ENCODE results near the gene SLC35E2B.
A peak's percentile ranks its signal among the peaks of the same experiment; 100 is the strongest.

Gene SLC35E2B

GRCh38 chr1:1614954-1615255 lies 77.7 kb downstream of the SLC35E2B start:
- no peak for DNase-seq (ENCODE audit: low read depth in 2 of 3, low spot score in 2 of 3)

- peak in 1 of 3 experiments; percentile 28 for DNase-seq (ENCODE audit: low read depth in 2 of 3, low spot score in 2 of 3)
These were observed 78.2 kb downstream of the SLC35E2B start for GRCh38 chr1:1614204-1614953.

GRCh38 chr1:1613509-1614082 lies 79.0 kb downstream of the SLC35E2B start:
- no peak for DNase-seq (ENCODE audit: low read depth in 2 of 3, low spot score in 2 of 3)

GRCh38 chr1:1612104-1612400 lies 80.5 kb downstream of the SLC35E2B start:
- no peak for DNase-seq (ENCODE audit: low read depth in 2 of 3, low spot score in 2 of 3)

- no peak for DNase-seq (ENCODE audit: low read depth in 2 of 3, low spot score in 2 of 3)
These were observed 81.8 kb downstream of the SLC35E2B start for GRCh38 chr1:1610796-1611195.

- no peak for DNase-seq (ENCODE audit: low read depth in 2 of 3, low spot score in 2 of 3)
These were observed 82.6 kb downstream of the SLC35E2B start for GRCh38 chr1:1609822-1610485.
